ENCODE measurements around the gene WEE2.

WEE2 gene

DNA sequence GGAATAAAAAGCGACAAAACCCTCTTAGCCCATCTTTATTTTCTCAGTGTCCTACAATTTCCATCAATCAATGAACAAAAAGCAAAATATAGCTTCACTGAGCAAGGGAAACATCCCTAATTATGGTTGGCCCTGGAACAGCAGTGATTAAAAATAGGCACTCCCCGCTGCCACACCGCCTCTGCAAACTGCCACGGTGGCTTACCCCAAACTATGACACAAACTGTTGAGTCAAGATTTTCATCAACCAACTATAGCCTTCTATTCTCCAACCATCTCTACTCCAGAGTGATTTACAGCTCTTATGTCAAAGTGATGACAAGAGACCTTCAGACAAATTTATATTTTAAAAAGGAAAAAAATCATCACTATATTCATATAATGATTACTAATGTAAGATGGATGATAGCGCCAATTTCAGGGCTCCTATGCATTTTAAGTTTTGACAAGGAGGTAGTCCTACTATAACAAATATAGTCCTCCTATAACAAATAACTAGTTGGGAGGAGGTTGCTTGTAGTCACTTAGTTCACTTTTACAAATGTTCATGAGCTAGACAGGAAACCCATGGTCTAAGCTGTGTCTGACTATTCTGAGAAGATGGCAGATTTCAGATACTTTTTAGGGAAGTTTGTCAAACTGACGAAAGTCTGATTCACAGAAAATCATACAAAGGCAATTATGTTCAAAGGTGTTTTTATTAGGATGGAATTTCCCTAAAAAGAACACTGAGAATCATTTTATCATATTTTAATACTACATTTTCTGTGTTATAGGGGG lies 32.5 kb upstream of the WEE2 start:
- Histone ChIP-seq H3K27ac (ENCODE audit: low read depth, low read length) (no peak overlapping the region), H3K4me3 (ENCODE audit: insufficient read depth, low read length, poor library complexity, severe bottlenecking) (no peak overlapping the region), H3K4me2 (ENCODE audit: low read depth, low read length, poor library complexity, severe bottlenecking) (no peak overlapping the region)

GRCh38 chr7:141676618-141677017 lies 31.5 kb upstream of the WEE2 start:
- H3F3A ChIP-seq (ENCODE audit: insufficient read depth): no peaks in the 10 kb centered on the region
- no peaks in the 10 kb centered on the region for H3K79me2 ChIP-seq (ENCODE audit: insufficient read depth, low read length)
- no peak overlapping the region for H3K27ac ChIP-seq (ENCODE audit: low read depth, low read length)
- no peaks in the 10 kb centered on the region for H3K9me2 ChIP-seq (replicated peaks; ENCODE audit: insufficient read depth, low read length)
- TF ChIP-seq, protein P1, sequence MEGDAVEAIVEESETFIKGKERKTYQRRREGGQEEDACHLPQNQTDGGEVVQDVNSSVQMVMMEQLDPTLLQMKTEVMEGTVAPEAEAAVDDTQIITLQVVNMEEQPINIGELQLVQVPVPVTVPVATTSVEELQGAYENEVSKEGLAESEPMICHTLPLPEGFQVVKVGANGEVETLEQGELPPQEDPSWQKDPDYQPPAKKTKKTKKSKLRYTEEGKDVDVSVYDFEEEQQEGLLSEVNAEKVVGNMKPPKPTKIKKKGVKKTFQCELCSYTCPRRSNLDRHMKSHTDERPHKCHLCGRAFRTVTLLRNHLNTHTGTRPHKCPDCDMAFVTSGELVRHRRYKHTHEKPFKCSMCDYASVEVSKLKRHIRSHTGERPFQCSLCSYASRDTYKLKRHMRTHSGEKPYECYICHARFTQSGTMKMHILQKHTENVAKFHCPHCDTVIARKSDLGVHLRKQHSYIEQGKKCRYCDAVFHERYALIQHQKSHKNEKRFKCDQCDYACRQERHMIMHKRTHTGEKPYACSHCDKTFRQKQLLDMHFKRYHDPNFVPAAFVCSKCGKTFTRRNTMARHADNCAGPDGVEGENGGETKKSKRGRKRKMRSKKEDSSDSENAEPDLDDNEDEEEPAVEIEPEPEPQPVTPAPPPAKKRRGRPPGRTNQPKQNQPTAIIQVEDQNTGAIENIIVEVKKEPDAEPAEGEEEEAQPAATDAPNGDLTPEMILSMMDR (IDR thresholded peaks at IDR 0.05; ENCODE audit: insufficient read depth, low read length, poor library complexity, severe bottlenecking): no peak
- TF ChIP-seq EZH2phosphoT487 (conservative IDR thresholded peaks at IDR 0.05; ENCODE audit: low read length): no peak
- no peak overlapping the region for H3K4me2 ChIP-seq (ENCODE audit: low read depth, low read length, poor library complexity, severe bottlenecking)
- no peaks in the 10 kb centered on the region for H3K9me3 ChIP-seq (ENCODE audit: insufficient read depth, low read length)
- H3K4me3 ChIP-seq (ENCODE audit: insufficient read depth, low read length, poor library complexity, severe bottlenecking): no peak overlapping the region
- no peaks in the 10 kb centered on the region for H3K36me3 ChIP-seq (ENCODE audit: low read length)
- no peak overlapping the region for H3K9ac ChIP-seq (ENCODE audit: low read length)
- no peak overlapping the region for H2AFZ ChIP-seq (ENCODE audit: low read depth, low read length, severe bottlenecking)
- H3K27me3 ChIP-seq (ENCODE audit: low read length): no peaks in the 10 kb centered on the region
- H4K20me1 ChIP-seq (ENCODE audit: low read depth, low read length): no peaks in the 10 kb centered on the region

More for the DNA sequence above, 32.5 kb upstream of the WEE2 start:
- H3K27me3 ChIP-seq (ENCODE audit: low read length): no peaks in the 10 kb centered on the region
- no peak overlapping the region for H3K9ac ChIP-seq (ENCODE audit: low read length)
- H2AFZ ChIP-seq (ENCODE audit: low read depth, low read length, severe bottlenecking): no peak overlapping the region
- H3K9me3 ChIP-seq (ENCODE audit: insufficient read depth, low read length): no peaks in the 10 kb centered on the region
- no peaks in the 10 kb centered on the region for H3K79me2 ChIP-seq (ENCODE audit: insufficient read depth, low read length)
- TF ChIP-seq, protein P1 (IDR thresholded peaks at IDR 0.05; ENCODE audit: insufficient read depth, low read length, poor library complexity, severe bottlenecking): no peak
- no peak for TF ChIP-seq EZH2phosphoT487 (conservative IDR thresholded peaks at IDR 0.05; ENCODE audit: low read length)
- no peaks in the 10 kb centered on the region for H4K20me1 ChIP-seq (ENCODE audit: low read depth, low read length)
- no peaks in the 10 kb centered on the region for H3F3A ChIP-seq (ENCODE audit: insufficient read depth)
- no peaks in the 10 kb centered on the region for H3K36me3 ChIP-seq (ENCODE audit: low read length)
- H3K9me2 ChIP-seq (replicated peaks; ENCODE audit: insufficient read depth, low read length): no peaks in the 10 kb centered on the region

GRCh38 chr7:141679014-141679413 lies 29.1 kb upstream of the WEE2 start:
- H3K27me3 ChIP-seq (ENCODE audit: low read length): no peaks in the 10 kb centered on the region
- no peaks in the 10 kb centered on the region for H4K20me1 ChIP-seq (ENCODE audit: low read depth, low read length)
- no peak overlapping the region for H3K27ac ChIP-seq (ENCODE audit: low read depth, low read length)
- no peaks in the 10 kb centered on the region for H3F3A ChIP-seq (ENCODE audit: insufficient read depth)
- H3K4me3 ChIP-seq (ENCODE audit: insufficient read depth, low read length, poor library complexity, severe bottlenecking): no peak overlapping the region
- no peak overlapping the region for H3K9ac ChIP-seq (ENCODE audit: low read length)
- H3K79me2 ChIP-seq (ENCODE audit: insufficient read depth, low read length): no peaks in the 10 kb centered on the region
- TF ChIP-seq, protein P1 (IDR thresholded peaks at IDR 0.05; ENCODE audit: insufficient read depth, low read length, poor library complexity, severe bottlenecking): no peak
- no peak for TF ChIP-seq EZH2phosphoT487 (conservative IDR thresholded peaks at IDR 0.05; ENCODE audit: low read length)
- H3K9me3 ChIP-seq (ENCODE audit: insufficient read depth, low read length): no peaks in the 10 kb centered on the region
- H3K36me3 ChIP-seq (ENCODE audit: low read length): no peaks in the 10 kb centered on the region
- H3K4me2 ChIP-seq (ENCODE audit: low read depth, low read length, poor library complexity, severe bottlenecking): no peak overlapping the region
- no peaks in the 10 kb centered on the region for H3K9me2 ChIP-seq (replicated peaks; ENCODE audit: insufficient read depth, low read length)
- H2AFZ ChIP-seq (ENCODE audit: low read depth, low read length, severe bottlenecking): no peak overlapping the region
